GM19395 (cell line): ENCODE results near the gene GARIN3.
"Not testable (repeated sequence)": the region's sequence is repeated elsewhere in the genome, so short reads cannot be mapped to it uniquely, and the experiment has no call there.

Source experiments
- ATAC-seq: cut with Tn5 transposase; IDR thresholded peaks from one replicate; pipeline ENCODE4 v1.9.1; 2021; ENCODE audit warnings: mild to moderate bottlenecking, moderate library complexity; ENCODE audit not compliant: unreplicated experiment

The GARIN3 gene

DNA sequence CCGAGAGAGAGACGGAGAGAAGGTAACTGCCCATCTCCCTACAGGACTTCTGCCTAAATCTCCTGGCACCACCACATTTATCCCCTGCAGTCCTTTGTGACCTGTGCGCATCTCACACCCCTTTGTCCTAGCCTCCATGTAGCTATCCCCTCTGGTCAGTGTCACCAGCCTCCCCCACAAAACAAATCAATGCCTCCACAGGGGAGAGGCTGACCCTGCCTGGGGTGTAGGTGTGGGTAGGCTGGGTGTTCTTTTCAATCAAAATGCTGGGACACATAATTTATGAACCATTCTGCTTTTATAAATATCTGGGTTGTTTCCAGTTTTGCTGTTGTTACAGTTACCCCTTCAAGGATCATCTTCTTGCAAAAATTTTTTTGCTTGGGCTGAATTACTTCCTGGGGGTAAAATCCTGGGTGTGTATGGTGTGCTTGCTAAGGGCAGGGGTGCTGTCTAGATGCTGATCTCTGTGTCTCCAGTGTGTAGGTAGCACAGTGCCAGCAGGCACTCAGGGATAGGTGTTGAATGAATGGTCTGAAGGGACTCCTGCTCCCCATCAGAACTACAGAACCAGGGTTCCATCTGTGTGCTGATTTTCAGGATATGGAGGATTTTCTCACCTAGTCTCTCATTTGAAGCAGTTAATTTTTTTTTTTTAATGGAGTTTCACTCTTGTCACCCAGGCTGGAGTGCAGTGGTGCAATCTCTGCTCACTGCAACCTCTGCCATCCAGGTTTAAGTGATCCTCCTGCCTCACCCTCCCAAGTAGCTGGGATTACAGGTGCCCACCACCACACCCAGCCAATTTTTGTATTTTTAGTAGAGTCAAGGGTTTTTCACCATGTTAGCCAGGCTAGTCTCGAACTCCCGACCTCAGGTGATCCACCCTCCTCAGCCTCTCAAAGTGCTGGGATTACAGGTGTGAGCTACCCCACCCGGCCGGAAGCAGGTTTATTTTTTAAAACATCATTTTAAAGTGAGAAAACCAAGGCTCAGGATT, at the start of gene GARIN3:
Gene GARIN3, minus strand, starts transcription at position 51 of the 1,000 bp plus-strand sequence. CDS start 96 bp downstream, outside the sequence.
- ATAC-seq = no peak

DNA sequence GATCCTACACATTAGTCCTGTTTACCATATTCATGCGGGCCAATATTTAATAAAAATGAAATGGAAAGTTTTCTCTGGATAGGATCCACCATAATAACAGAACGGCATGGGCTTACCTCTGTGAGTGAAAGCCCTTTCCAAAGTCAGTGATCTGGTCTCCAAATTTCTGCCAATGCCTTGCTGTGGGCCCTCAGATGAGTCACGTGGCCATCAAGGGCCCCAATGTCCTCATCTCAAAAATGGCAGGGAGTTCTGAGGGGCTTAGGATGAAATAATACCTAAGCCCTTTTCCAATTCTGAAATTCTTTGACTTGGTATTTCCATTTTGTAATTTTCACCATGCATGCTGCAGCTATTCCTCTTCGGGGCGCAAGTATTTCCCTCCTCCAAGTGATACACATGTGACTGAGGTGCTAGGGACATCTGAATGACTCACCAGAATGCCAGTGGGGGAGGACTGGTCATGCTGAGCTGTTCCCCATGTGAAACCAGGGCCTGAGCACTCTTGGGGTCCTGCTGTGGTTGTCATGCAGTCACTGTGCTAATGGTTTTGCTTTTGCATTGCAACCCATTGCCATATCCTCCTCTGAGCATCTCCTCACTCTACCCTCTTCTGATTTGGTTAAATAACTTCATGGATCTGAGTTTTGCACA, 49.6 kb upstream of the GARIN3 start:
- no peak for ATAC-seq

DNA sequence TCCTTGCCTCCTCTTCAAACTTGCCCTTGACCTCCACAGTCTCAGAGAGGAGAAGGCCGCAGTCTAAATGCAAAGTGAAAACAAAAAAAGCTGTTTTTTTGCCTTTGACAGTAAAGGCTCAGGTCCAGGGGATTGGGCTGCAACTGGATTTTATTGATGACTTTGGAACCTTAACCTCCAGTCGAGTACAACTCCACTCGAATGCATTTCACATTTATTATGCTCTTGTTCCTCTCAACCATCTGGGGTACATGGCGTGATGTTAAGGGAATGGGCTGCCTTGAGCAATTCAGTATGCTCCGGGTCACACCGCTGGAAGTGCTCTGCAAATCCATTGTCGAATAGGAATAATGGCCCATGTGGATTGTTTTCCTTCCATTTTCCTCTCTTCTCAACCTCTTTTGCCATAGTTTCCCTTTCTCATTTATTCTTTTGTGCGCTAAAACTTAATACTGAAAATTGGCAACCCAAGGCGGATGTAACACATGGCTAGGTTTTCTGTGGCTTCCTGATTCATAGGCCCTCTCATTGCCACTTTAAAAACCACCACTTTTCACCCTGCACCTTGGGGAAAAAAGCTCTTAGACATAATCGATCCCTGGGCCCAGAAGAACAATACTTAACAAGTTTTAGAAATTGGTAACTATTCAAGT, 48.9 kb upstream of the GARIN3 start:
- peak; percentile 49 for ATAC-seq

DNA sequence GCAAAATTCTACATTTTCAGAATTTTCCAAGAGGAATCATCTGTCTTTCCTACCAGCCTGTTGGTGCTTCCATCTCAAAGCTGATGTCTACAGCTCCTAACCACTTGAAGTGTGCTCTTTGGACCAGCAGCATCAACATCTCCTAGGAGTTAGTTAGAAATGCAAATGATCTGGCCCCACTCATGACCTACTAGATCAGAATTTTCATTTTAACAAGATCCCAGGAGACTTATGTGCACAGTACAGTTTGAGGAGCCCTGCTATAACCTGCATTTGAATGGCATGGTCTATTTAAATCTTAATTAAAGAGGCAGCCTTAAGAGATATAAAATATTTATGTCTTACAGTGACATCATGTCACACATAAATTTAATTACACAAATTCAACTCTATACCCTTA, 48.4 kb upstream of the GARIN3 start:
- ATAC-seq = no peak

DNA sequence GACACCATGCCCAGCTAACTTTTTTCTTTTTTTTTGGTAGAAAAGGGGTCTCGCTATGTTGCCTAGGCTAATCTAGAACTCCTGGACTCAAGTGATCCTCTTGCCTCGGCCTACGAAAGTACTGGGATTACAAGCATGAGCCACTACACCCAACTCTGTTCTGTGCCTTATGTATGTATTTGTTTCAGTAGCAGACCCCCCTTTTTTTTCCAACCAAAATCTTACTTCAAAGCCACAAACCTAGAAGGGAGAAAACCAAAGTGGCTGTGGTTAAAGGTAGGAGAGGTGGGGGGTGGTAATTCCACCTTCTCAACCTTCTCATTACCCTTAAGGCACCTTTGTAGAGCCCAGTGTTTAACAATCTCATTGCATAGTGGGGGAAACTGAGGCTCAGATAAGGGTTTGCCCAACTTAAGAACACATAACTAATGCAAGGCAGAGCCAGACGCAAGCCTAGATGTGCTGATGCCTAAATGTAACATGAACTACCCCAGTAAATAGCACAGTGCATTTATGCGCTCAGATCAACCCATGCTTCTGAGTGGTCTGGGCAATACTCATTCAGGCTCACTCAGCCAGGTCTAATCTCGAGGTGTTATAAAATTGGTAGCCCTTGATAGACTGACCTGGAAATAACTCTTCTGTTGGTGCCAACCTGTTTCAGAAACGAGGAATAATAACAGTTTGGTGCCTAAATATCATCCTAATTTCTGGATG, 47.6 kb upstream of the GARIN3 start:
- ATAC-seq = no peak

DNA sequence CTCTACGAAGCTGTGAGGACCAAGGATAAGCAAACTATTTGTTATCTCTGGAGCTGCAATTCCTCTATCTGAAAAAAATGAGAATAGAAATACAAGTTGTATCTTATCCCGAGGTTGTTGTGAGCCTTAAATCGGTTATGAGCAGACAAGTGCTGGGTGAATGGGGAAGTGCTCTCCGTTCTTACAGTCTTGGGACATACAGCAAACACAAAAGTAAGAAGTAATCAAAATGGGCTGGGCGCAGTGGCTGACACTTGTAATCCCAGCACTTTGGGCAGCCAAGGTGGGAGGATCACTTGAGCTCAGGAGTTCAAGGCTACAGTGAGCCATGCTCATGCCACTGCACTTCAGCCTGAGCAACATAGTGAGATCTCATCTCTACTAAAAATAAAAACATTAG, 46.2 kb upstream of the GARIN3 start:
- ATAC-seq = no peak

DNA sequence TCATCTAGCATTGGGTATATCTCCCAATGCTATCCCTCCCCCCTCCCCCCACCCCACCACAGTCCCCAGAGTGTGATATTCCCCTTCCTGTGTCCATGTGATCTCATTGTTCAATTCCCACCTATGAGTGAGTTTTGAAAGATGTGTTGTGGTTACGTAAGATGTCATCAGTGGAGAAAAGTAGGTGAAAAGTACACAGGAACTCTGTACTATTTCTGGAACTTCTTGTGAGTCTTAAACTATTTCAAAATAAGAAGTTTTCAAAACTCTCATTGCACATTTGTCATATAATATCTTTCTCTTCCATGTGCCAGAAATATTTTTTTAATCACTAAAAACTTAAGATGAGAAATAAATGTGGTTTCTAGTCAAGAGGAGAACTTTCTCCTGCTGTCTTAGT, 44.6 kb upstream of the GARIN3 start:
- not testable (repeated sequence) for ATAC-seq

DNA sequence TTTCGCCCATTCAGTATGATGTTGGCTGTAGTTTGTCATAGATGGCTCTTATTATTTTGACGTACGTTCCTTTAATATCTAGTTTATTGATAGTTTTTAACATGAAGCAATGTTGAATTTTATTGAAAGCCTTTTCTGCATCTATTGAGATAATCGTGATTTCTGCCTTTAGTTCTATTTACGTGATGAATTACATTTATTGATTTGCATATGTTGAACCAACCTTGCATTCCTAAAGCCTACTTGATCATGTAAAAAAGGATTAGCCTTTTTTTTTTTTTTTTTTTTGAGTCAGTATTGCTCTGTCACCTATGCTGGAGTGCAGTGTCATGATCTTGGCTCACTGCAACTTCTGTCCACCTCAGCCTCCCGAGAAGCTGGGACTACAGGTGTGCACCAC, 39.6 kb upstream of the GARIN3 start:
- ATAC-seq = no peak

DNA sequence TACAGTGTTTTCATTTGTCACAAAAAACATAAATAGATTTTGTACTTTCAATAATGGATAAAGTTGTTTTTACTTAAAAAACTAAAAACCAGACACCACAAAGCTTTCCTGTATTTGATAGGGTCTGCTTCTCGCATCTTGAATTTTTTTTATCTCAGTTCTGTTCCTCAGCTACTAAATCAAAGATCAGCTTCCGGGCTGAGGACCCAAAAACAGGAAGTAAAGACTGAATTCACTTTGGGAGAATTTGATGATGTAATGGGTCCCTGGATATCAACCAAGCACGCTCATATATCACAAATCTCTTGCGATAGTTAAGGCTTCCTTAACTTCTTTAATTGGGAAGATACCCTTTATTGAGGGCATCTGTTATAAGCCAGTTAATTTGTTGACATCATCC, 38.7 kb upstream of the GARIN3 start:
- ATAC-seq = no peak

DNA sequence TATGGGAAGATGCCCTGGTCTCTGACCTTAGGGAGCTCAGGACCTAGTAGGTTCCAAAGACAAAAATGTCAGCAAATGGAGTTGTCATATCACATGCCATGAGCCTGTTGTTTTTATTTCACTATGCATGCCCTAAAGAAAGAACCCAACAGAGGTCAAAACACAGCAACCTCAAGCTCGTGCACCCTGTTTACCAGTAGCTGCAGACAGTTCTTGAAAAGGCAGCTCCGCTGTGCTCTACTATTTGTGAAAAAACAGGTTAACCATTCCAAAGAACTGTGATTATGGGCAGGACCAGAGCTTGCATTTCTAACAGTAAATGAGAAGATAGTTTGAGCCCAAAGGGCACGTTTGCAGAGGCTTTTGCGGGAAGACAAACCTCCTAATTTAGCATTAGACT, 37.4 kb upstream of the GARIN3 start:
- no peak for ATAC-seq

DNA sequence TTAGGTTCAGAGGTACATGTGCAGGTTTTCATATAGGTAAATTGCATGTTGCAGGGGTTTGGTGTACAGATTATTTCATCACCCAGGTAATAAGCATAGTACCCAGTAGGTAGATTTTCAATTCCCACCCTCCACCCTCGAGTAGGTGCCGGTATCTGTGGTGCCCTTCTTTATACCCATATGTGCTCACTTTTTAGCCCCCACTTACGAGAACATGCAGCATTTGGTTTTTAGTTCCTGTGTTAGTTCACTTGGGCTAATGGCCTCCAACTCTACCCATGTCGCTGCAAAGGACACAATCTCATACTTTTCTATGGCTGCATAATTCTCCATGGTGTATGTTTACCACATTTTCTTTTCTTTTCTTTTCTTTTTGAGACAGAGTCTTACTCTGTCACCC, 35.8 kb upstream of the GARIN3 start:
- no peak for ATAC-seq

DNA sequence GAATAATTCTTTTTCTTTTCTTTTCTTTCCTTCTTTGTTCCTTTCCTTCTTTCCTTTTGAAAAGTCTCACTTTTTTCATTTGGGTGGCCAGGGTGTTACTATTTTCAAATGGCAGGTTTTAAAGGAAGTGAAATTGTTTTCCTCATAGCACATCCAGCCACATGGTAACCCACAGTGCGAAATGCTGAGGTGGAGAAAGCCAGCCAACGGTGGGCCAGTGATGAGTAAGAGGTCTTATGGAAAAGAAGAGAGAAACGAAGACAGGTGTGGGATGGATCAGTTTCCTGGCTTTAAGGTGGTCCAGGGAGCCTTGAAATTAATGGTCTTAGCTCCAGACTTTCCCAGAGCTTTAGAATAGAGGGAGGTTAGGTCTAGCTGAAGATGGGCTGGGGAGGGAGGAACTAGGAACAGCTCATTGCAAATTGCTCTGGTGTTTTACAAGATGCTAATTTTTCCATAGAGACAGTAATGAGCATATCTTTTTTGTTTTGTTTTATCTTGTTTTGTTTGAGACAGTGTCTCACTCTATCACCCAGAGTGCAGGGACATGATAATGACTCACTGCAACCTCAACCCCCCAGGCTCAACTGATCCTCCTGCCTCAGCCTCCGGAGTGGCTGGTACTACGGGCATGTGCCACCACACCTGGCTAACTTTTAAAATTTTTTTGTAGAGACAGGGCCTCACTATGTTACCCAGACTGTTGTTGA, 32.4 kb upstream of the GARIN3 start:
- ATAC-seq = no peak

DNA sequence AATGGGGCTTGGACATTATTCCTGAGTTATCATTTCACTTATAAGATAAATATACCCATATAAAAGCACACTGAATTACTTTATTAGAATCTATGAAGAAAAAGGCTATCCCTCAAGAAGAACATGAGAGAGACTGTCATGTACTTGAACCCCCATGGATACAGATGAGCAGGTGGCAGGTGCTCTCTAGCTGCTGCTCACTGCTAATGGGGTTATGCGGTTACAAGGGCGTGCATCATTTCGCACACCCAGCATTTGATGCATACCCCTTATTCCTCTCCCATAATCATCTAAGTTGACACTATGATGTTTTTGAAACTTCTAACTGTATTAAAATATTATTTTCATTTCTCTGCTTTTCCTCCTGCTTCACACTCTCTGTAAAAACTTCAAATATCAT, 31.0 kb upstream of the GARIN3 start:
- no peak for ATAC-seq

DNA sequence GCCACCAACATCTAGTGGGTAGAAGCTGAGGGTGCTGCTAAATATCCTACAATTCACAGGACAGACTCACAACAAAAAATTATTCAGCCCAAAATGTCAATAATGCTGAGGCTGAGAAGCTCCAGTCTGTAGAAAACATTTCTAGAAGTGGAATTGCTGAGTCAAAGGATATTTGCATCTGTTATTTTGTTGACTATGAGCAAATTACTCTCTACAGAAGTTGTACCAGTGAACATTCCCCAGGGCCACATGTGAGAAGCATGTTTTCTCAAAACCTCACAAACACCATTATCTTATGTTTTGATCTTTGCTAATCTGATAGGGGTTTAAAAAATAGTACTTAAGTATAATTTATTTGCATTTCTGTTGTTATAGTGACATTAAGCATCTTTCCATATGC, 30.0 kb upstream of the GARIN3 start:
- ATAC-seq = no peak

DNA sequence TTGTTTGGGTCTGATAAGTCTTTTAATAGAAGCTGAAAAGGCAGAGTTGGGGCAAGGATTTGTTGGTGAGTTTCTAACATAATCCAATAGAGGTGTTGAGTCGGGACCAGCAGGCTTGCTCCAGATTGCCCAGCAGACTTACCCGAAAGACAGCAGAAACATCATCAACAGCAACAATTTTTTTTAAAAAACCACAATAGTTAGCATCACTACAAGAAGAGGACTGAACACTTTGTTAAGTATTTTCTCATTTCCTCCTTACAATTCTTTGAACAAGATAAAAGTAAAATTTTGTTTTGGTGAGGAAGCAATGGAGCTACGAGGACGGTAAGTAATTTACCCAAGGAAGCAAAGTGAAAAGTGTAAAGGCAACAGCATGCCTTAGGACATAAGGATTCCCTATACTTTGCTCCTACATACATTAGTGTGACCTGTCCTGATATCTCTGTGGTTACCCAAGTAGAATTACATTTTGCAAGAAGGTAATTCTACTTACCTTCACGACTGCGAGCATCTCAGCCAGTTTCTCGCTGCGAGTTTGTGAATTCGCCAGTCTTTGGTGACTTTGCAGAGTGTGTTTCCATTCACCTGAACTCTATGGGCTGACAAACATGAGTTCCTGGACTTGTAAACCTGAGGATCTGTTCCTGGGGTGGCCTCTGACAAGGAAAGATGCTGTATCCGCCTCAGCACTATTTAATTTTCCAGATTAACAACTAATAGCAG, 27.8 kb upstream of the GARIN3 start:
- no peak for ATAC-seq

DNA sequence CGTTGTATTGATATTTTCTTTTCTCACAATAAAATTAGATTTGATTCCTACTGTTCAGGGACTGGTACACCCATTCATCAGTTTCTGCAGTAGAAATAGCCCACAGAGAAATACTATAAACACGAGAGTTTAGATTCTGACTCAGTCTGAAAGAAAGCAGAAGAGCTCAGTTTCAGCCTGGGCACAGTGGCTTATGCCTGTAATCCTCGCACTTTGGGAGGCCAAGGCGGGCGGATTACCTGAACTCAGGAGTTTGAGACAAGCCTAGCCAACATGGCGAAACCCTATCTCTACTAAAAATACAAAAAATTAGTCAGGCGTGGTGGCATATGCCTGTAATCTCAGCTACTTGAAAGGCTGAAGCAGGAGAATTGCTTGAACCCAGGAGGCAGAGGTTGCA, 23.2 kb upstream of the GARIN3 start:
- ATAC-seq = no peak

DNA sequence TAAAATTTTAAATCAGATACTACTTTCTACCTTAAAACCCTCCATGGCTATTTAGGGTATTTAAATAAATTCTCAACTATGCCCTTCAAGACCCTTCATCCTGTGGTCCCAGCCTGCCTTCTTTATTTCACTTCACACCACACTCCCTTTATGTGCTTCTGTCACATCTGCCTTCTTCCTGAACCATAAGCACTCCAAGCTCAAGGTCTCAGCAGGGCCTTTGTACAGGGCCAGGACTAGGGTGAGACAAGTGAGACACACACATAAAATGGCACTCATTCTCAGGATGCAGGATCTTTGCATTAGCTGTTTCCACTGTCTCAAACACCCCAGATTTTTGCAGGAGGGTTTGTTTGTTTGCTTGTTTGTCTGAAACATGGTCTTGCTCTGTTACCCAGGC, 22.2 kb upstream of the GARIN3 start:
- ATAC-seq = no peak

DNA sequence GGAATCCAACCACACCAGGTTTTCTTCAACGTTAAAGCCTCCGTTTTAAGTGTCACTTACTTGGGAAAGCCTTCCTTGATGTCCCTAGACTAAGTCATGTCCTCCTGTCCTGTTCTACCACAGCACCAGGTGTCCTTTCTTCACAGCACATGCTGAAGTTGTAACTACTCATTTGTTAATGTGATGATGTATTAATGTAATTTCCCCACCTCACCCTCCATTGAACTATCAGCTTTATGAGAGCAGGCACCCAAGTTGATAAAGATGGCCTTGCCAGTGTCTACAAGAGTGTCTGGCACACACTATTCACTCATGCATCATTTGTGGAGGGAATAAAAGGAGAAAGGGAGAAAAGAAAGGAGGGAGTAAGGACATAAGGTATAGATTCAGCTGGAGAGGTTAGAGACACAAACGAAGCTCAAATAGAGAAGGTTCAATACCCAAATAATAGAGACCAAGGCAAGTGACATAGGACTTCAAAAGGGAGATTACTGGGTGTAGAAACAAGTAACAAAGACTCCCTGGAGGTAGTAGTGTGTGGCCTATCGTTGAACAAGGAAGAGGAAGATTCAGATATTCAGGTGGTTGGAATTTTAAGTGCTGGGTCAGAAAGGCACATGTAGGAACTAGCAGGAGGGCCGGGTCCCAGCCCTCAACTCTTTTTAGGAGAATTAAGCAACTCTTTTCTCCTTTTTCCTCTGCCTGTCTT, 21.1 kb upstream of the GARIN3 start:
- ATAC-seq = no peak
